ENCODE data around the gene NTN5.
"Not testable (repeated sequence)": the region's sequence is repeated elsewhere in the genome, so short reads cannot be mapped to it uniquely, and the experiment has no call there.

The NTN5 gene

DNA sequence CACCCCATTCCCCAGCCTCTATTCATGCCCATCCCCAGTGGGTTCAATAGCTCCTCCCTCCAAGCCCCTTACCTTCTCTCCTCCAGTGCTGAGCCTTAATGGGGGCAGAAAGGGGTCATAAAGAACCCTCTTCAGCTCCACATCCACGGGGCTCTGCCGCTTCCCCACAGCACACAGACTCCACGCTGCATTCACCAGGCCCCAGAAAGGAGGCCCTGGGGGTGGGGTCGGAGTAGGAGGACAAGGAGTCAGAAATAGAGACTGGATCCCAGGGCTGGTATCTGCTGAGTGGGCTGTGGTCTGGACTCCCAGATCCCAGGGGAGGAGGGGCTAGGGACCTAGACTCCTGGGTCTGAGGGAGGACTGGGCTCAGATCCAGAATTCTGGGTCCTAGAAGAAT lies 28.5 kb downstream of the NTN5 start:
- no peak for DNase-seq (ENCODE audit: low read depth)

DNA sequence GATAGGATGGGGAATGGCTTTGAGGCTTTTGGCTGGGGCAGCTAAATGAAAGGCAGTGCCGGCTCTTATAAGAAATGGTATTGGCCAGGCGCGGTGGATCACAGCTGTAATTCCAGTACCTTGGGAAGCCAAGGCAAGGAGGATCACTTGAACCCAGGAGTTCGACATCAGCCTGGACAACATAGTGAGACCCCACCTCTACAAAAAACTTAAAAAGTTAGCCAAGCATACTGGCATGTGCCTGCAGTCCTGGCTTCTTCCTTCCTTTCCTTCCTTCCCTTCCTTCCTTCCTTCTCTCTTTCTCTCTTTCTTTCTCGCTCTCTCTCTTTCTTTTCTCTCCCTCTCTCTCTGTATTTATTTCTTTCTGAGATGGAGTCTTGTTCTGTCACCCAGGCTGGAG lies 30.0 kb downstream of the NTN5 start:
- no peak for DNase-seq (ENCODE audit: low read depth)

DNA sequence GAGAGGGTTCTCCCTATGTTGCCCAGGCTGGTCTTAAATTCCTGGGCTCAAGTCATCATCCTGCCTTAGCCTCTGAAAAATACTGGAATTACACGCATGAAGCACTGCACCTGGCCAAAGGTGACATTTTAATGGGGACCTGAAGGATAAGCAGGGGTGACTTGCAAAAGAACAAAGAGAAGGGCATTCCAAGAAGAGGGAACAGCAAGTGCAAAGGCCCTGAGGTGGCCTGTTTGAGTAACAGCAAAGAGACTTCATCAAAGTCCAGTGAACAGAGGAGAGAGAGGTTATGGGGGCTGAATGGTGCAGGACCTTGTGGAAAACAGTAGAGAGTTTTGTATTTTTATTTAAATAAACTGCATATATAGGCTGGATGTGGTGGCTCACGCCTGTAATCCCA lies 31.0 kb downstream of the NTN5 start:
- DNase-seq (ENCODE audit: low read depth) = no peak

DNA sequence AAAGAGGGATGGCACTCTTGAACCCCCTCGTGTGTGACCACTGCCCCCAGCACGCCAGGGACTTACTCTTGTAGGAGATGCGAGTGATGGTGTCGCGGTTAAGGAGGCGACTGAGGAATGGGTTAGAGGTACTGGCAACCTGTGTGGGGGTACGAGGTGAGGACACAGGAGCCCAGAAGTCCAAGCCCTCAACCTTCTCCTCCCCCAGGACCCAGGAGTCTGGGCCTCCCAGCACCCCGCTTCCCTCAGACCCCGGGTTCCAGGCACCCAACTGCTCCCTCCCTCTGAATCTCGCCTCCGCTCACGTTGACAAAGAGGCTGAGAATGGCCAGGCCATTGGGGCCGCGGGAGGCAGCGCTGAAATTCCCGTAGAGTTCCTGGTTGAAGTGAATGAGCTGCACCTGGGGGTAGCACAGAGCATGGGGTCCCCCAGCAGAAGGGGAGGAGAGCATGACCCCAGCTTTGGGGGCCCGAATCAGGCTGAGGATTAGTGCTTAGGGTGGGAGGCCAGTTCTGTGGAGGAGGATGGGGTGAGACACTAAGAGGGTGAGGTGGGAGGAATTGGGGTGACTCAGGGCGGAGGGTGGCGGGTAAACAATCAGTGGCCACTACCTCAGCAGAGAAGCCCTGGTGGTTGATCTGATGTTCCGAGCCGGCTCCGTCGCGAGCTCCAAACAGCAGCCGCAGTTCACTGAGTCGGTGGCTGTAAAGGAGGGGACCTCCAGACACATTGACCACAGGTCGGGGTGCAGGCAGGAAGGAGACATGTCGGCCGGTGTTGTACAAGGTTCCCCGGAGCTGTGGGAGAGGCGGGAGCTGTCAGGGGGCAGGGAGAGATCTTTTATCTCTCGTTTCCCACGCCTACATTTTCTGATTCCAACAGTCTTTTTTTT lies 33.1 kb downstream of the NTN5 start:
- DNase-seq (ENCODE audit: low read depth) = peak; percentile 42

DNA sequence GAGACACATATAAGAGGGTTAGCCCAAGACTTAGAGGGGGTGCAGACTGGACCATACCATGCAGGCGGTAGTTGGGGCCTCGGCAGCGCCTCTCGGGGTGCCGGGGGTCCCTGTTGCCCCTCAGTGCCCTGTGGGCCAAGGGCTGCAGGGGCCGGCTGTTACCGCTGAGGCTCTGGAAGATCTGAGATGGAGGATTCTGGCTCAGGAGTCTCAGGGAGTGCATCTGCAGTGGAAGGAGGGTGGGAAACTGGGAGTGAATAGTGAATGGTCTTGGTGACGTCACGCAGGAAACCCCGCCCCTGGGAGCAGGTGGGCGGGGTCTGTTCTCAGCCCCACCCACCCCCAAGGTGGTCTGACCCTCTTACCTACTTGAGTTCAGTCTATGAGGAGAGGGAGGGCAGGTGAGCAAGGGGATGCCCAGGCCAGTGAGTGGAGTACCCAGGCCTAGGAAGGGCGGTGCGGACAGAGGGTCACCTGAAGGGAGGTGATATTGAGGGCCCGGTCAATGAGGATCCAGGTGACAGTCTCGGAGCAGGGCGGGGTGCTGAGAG lies 33.9 kb downstream of the NTN5 start:
- no peak for DNase-seq (ENCODE audit: low read depth)

DNA sequence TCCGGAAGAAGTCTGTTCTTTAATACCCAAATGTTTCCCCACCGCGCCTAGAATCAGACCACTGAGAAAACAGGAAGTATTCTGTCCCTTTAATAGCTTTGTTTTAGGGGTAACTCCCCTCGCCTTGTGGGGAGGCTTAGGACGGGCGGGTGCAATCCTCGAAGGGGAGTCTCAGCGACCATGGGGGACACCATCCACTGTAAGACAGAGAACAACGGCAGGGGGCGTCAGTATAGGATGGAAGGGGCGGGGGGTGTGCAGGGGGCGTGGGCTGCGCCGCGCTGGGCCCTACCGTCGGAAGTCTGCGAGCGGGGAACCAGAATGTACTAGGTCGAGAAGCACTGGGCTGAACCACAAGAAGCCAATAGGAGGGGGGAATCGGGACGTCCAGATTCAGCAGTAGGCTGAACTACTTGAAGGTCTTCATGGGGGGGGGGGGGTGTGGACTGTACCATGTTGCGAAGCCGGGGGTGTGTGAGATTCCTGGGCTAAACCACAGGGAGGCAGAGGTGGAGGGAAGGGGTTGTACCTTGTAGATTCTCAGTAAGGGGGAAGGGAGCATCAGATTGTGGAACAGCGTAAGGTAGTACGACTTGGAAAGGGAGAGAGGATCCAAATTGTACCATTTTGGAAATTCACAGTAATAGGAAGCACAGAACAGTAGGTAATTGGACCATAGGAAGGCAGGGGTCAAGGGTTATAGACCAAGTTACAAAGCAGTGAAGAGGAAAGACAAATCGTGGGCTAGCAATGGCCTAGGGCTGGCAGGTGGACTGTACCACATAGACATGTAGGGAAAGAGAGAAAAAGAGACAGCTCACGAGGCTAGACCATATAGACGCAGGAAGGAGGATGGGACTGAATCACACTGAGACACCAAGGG lies 34.6 kb downstream of the NTN5 start:
- peak; percentile 98 for DNase-seq (ENCODE audit: low read depth)

DNA sequence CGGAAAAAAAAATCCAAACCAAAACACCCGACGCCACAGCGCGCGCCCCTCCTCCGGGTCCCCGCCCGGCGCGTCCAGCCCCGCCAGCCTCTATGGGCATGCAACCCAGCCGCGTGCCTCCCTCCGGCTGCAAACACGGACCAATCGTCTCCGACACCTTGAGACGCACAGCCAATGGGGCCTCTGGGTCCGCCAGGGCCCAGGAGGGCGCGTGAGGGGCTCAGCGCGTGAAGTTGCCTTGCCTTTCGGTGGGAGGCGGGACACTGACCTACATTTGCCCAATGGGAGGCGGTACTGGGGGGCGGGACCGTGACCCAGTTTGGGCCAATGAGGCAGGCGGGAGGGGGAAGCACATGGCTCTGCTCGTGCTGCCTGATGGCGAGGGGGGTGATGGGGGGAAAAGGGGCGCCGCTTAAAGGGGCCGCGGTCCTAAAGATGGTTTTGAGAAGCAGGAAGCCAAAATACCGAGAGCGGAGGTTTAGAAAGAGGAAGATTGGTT lies 35.3 kb downstream of the NTN5 start:
- peak; percentile 99 for DNase-seq (ENCODE audit: low read depth)

DNA sequence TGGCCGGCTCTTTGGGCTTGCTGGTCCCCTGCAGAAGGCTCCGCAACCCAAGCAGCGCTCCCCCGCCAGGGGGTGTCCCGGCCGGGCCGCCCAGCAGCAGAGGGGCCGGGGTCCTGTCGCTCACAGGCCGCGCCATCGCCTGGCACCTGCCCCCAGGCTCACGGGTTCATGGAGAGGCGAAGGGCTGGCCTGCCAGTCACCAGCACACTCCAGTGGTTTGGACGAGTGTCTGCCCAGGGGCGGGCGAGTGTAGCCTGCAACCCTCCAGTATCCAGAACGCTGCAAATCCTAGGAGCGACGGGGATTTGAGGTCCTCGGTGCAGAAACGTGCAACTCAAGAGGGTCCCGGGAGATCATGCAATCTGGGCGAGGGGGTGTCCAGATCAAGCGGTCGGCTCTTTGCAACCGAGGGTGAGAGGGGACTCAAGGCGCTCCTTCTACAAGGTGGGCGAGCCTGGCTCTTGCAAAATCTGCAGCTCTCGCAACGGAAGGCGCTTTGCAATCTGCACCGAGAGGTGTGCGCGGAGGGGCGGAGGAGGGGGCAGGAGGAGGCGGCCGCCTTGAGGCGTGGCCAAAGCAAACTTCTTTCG lies 35.9 kb downstream of the NTN5 start, which contains the start of gene DBP:
TSS of gene DBP (minus strand) at position 521 of the 590 bp plus-strand sequence. CDS start at position 136, 385 bp downstream.
- no peak for DNase-seq (ENCODE audit: low read depth)

DNA sequence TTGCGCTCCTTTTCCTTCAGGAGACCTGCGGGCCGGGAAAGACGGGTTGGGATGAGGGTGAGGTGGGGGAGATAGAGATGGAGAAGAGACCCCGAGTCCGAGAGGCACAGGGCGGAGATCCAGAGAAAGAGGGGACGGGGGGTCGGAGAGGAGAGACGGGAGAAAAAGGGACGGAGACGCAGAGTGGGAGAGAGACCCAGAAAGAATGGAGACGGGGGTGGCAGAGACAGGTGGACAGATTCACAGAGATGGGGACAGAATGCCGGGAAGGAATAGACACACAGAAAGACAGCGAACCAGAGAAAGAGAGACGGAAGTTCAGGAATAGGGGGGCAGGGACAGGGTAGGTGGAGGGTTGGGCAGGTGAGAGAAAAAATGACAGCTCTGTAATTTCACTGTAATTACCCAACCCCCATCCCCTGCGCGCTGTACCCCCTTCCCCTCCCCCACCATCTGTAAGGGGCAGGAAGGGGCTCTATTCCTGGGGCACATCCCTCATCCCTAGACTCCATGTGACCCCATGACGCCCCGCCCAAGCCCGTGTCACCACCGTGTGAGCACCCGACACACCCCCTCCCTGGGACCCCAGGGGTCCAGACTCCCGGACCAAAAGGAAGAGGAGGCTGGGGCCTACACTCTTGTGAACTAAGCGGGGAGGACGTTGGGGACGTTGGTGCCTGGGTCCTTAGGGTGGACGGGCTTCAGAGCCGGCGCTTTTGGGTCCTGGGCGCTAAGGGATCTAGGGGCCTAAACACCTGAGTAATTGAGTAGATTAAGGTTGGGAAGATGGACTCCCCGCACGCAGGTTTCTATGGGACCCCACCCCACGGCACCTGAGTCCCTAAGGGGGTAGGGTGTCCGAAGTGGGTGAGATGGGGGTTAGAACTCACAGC lies 36.6 kb downstream of the NTN5 start:
- DNase-seq (ENCODE audit: low read depth) = no peak

DNA sequence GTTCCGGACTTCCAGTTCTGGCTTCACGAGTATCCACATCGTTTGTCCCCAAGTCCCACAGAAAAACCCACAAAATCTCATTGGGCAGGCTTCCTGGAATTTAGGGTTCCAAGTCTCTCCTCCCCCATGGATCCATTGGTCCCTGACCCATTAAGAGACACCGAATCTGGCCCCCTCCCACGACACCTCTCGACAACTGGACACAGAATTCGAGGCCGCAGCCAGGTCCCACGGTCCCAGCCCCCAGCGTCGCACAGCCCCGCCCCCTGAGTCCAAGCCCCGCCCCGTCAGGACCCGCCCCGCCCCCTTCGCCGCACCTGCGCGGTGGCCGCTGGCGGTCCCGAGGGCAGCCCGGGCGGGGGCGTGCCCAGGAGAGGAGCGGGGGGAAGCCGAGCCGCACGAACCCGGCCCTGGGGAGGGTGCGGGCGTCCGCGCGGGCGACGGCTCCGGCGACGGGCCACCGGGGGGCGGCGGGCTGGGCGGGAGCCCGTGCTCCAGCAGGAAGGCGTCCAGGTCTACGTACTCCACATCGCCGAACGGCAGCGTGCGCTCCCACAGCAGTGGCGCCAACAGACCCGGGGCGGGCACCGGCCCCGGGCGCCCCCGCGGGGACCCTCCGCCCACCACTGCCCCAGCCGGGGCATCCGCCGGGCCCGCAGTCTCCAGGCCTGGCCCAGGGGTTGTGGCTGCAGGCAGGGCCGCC lies 37.4 kb downstream of the NTN5 start:
- no peak for DNase-seq (ENCODE audit: low read depth)

DNA sequence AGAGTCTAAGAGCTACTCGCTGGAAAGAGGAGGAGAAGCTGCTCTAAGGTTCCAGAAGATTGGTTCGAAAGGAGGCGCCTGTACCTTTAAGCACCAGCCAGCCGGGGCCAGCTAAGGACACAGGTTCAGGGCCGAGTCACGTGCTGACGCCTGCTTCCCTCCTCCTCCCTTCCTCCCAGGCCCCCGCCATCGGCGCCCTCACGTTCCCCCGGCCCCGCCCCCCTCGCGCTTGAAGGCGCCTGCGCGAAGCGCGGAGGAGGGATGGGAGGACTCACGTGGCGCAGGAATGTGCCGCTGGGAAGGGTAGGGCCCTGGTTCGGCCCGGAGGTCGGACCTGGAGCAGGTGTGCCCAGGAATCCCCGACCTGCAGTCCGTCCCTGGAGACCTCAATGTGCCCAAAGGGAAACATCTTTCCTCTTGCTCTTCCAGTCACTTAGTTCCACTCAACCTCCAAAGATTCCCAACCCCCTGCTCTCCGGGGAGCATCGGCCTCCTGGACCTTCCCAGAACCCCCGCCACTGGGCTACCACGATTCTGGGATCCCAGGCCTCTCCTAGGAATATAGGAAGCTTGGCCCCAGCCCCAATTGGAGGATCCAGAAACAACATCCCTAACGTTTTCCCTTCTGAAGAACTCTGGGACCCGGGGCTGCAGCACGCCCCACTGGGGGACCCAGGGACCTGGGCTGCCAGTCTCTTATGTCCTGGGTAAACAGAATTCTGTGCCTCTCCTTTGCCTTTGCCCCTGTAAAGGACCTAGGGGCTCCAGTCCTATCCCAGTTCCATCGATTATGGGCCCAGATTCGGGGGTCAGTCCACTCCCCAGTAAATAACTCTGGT lies 38.2 kb downstream of the NTN5 start:
- peak; percentile 96 for DNase-seq (ENCODE audit: low read depth)

DNA sequence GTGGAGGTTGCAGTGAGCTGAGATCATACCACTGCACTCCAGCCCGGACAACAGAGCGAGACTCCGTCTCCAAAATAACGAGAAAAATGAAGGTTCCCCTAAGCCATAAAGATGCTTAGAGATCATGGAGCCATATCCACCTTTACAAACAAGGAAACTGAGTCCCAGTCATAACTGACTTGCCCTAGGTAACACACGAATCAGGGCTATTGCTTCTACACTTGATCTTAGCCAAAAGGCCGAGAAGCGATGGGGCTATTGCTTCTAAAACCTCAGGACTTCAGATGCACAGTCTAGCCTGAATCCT lies 38.8 kb downstream of the NTN5 start:
- DNase-seq (ENCODE audit: low read depth) = no peak

DNA sequence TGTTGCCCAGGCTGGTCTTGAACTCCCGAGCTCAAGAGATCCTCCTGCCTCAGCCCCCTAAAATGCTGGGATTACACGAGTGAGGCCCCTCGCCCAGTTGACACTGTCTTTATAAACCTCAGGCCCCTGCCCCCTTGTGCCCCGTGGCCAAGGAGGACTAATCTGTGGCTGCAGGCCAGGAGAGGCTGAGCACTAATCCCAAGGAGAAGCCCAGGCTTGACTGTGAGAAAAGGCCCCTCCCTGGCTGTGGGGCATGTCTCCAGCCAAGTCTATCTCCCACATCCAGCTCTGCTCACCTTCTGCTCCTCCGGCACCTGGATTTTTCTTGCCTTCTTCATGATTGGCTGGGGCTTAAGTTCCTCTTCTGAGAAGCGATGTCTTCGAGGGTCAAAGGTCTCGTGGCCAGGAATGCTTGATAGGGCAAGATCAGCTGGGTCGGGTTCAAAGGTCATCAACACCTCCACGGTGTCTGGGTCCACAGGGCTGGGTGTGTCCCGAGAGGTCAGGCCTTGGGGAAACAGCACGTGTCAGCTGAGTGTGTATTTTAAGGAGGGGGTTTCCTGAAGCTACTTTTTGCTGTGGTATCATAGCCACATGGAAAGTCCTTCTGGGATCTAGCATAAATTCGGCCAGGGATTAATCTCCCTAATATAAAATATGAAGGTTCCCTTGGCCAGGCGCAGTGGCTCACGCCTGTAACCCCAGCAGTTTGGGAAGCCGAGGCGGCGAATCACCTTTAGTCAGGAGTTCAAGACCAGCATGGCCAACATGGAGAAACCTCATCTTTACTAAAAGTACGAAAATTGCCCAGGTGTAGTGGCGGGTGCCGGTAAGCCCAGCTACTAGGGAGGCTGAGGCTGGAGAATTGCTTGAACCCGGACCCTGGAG lies 39.4 kb downstream of the NTN5 start:
- DNase-seq (ENCODE audit: low read depth) = no peak

DNA sequence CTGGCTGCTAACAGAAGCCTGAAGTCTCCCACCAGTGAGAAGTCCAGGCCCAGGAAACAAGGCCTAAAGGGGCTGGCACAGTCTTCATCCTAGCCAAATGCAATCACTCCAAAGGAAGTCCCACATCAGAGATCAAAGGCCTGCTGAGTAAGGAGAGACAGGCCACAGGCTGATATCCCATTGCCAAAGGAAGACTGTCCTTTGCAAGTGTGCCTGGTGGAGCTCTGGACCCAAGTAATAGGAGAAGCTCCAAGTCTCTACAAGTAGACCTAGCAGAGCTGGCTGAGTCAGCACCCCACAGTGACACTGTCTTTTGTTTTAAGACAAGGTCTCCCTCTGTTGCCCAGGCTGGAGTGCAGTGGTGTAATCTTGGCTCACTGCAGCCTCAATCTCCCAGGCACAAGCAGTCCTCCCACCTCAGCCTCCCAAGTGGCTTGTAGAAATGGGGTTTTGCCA lies 40.1 kb downstream of the NTN5 start:
- DNase-seq (ENCODE audit: low read depth) = no peak

DNA sequence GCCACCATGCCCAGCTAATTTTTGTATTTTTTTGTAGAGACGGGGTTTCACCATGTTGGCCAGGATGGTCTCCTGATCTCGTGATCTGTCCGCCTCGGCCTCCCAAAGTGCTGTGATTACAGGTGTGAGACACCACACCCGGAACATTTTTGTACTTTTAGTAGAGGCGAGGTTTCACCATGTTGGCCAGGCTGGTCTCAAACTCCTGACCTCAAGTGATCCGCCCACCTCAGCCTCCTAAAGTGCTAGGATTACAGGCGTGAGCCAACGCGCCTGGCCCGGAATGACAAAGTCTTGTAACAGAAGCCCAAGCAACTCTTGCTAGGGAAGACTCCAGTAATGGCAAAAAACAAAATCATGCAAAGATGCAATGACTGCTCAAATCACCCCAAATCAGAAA lies 40.5 kb downstream of the NTN5 start:
- DNase-seq (ENCODE audit: low read depth) = not testable (repeated sequence)

DNA sequence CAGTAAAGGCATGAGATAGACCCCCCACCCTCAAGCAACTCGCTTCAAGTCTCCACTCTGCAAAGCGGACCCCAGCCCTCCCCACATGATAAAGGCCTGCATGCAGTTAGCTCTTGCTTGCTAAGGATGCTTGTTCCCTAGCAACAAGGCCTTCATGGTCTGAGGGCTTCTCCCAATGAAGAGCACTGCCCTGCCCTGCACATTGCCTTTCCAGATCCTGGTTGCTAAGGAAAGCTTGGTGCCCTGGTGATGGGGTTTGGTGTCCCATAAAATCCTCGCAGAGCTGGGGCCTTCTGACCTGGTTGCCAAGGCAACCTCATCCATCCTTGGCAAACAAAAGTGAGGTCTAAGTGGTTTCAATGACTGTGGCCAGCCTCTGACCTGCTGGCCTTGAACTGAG lies 41.6 kb downstream of the NTN5 start:
- no peak for DNase-seq (ENCODE audit: low read depth)

DNA sequence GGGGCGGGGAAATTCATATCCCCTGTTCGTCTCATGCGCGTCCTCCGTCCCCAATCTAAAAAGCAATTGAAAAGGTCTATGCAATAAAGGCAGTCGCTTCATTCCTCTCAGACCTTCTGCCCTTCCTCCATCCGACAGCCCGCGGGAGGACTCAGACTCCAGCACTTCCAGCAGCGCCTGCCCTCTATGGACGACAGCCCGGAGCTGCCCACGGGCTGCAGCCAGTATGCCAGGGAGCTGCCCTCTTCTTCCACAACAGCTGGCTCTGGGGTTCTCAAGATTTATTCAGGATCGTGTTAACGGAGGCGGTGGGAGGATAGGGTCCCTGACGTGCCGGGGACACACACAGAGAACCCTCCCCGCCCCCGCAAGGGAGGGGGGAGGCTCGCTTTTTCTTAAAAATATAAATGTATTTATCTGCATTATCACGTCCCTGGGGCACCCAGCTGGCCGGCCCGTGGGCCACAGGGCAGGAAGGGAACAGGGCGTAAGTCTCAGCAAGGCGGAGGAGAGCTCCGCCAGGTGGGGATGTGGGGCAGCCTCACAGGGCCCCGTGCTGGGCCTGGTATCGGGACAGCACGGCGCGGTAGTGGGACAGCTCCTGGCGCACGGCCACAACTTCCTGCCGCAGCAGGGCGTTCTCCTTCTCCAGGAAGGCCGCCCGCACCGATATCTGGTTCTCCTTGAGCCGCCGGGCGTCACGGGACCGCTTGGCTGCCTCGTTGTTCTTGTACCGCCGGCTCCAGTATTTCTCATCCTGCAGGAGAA lies 42.3 kb downstream of the NTN5 start:
- DNase-seq (ENCODE audit: low read depth) = peak; percentile 60

Data from amniotic epithelial cell (primary cell).